Renal cortex interstitium (tissue), 11 donors: Measurements from ENCODE around the gene PDE6A. TPM values are rescaled to one million over a fixed set of nuclear protein-coding genes. Genes with fewer than 3 reads are reported as not detected.

Experiments
- DNase-seq, 11 donors: peaks; one replicate each; pipeline ENCODE4 v3.0.0-alpha.2; 2013; ENCODE audit warnings: low read depth in 9 of 11, low spot score in 4 of 11; ENCODE audit errors: extremely low read depth in 1 of 11
- polyA plus RNA-seq, 3 donors: library from polyadenylated mRNA; unstranded; fragments of 120-200 nt; gene quantifications; one replicate each; pipeline ENCODE4 v1.2.1, GENCODE V29; 2013; ENCODE audit not compliant: insufficient read length in 3 of 3

PDE6A gene
- polyA plus RNA-seq, 3 donors, result 0.12 to 0.16 (median 0.14) TPM

DNA sequence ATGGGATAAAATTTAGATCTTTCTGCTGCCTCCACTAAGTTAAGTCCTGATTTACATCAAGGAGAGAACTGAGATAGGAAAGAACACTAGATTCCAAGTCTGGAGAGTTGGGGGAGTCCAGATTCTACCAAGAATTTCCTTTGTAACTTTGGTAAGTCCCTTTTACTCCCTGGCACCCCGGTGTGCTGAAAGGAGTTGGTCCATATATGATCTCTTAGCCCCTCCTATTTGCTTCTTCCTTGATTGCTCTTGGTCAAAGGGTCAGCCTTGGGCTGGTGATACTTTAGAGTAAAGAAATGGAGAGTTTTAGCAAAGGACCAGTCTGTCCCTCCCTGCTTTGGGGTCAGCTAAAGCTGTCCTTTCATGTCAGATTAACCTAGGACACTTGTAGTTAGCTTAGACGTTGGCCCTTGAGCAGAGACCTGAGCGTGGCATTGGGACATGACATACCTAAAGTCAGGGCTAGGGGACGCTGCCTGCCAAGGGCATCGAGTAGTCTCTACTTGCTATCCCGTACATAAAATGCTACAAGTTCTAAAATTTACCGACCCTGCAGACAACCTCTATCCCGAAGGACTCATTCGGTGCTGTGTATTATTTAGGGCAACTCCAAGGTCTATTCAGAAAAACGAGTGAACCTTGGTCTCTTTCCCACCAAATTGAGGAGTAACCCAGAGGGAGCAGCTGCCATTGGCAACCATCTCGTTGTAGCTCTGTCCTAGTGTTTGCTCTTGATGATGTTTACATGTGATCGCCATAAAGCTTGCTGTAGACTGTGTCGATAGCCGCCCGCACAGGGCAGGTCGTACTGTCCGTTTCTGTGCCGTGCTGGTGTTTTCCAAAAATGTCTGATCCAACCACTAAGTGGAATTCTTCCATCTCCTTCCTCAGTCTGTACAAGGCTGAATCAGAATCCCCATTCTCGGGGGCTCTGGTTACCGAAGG, 94.4 kb downstream of the PDE6A start:
- no peak for DNase-seq

- DNase-seq, result no peak
These were observed 95.2 kb downstream of the PDE6A start for GRCh38 chr5:149849280-149849965.

- no peak for DNase-seq
These were observed 97.0 kb downstream of the PDE6A start for GRCh38 chr5:149847611-149848010.

- DNase-seq, result no peak
These were observed 98.6 kb downstream of the PDE6A start for GRCh38 chr5:149846021-149846420.

DNA sequence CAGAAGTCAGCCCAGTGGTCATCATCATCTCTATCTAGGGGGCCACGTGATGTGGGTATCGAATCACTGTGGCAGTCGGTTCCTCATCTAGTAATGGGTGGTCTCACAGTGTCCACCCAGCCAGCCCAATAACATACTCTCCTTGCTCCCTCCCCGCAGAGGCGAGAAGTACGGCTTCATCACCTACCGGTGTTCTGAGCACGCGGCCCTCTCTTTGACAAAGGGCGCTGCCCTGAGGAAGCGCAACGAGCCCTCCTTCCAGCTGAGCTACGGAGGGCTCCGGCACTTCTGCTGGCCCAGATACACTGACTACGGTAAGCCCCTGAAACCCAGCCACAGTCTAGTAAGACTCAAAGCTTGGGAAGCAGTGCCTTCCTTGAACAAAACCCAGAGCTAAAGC, 99.0 kb downstream of the PDE6A start:
- no peak for DNase-seq

DNA sequence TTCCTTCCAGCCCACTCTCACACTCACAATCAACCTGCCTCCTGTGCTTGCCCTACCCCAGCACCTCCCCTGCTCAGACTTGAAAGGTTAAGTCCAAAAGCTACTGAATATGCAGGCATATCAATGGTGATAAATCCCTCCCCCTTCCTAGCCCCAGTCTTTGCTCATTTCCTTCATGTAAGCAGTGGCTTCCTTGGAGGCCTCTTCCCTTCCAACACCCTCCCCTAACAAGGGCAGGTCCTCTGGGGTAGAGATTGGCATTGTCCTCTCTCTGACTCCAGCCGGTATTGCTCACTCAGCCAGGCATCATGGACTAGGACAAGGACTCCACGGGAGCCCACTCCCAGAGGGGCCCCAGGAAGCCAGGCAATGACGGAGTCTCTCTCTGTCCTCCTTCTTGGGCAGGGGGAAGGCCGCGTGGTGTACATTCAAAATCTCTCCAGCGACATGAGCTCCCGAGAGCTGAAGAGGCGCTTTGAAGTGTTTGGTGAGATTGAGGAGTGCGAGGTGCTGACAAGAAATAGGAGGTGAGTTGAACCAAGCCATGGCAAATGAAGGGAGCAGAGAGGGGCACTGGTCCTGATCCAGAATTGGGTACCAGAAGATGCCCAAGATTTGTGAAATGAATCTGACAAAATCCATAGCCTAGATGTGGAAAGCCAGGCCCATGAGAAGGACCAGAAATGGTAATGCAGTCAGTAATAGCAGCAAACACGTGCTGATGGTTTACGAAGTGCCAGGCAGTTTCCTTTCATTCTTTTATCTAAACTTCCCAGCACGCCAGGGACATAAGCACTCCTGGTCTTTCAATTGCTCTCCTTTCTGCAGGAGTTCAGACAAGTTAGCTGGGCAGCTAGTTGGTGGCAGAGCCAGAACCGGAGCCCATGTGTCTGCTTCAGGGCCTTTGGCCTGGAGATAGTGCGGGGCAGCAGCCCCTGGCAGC, 102.5 kb downstream of the PDE6A start:
- DNase-seq, result no peak

GRCh38 chr5:149840226-149840825, 104.3 kb downstream of the PDE6A start:
- no peak for DNase-seq

DNA sequence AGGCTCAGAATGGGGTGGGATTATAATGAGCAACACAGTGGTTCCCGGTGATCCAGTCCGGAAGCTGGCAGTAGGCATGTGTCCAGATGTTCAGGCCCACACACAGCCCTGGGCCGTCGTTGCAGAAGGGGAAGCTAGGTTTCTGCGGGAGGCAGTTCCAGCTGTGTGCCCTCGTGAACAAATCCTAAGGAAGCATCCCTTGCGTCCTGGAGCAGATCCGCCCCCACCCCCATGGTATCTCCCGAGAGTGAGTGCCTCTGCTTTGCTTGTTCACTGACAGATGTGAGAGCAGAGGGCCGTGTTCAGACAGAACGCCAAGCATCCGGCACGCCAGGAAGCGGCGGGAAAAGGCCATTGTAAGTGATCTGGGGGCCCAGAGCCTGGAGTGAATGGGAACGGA, 104.8 kb downstream of the PDE6A start:
- peak in 3 of 11 donors; percentile 10 to 30 (median 29) for DNase-seq

GRCh38 chr5:149838881-149839739, 105.5 kb downstream of the PDE6A start:
- no peak for DNase-seq

GRCh38 chr5:149837680-149838269, 106.8 kb downstream of the PDE6A start:
- DNase-seq, result peak in 4 of 11 donors; percentile 25 to 34 (median 27)

GRCh38 chr5:149836451-149837139, 108.0 kb downstream of the PDE6A start:
- no peak for DNase-seq

- peak; percentile 60 to 81 (median 73) for DNase-seq
These were observed 110.2 kb downstream of the PDE6A start for GRCh38 chr5:149834246-149834855.

DNA sequence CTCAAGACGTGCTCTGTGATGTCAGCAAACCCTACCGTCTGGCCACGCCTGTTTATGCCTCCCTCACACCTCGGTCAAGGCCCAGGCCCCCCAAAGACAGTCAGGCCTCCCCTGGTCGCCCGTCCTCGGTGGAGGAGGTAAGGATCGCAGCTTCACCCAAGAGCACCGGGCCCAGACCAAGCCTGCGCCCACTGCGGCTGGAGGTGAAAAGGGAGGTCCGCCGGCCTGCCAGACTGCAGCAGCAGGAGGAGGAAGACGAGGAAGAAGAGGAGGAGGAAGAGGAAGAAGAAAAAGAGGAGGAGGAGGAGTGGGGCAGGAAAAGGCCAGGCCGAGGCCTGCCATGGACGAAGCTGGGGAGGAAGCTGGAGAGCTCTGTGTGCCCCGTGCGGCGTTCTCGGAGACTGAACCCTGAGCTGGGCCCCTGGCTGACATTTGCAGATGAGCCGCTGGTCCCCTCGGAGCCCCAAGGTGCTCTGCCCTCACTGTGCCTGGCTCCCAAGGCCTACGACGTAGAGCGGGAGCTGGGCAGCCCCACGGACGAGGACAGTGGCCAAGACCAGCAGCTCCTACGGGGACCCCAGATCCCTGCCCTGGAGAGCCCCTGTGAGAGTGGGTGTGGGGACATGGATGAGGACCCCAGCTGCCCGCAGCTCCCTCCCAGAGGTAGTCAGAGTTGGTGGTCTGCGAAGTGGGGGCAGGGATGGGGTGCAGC, 111.3 kb downstream of the PDE6A start:
- DNase-seq, result no peak

- no peak for DNase-seq
These were observed 112.0 kb downstream of the PDE6A start for GRCh38 chr5:149832636-149833035.

GRCh38 chr5:149831492-149831891, 113.1 kb downstream of the PDE6A start:
- DNase-seq, result no peak

- no peak for DNase-seq
These were observed 114.0 kb downstream of the PDE6A start for GRCh38 chr5:149830579-149830978.
